ENCODE results near the gene LARGE1. TPM values are rescaled to one million over a fixed set of nuclear protein-coding genes. Genes with fewer than 3 reads are reported as not detected.

Gene LARGE1
- total RNA-seq, 1 donor from 2014 or later = 2.4 TPM

DNA sequence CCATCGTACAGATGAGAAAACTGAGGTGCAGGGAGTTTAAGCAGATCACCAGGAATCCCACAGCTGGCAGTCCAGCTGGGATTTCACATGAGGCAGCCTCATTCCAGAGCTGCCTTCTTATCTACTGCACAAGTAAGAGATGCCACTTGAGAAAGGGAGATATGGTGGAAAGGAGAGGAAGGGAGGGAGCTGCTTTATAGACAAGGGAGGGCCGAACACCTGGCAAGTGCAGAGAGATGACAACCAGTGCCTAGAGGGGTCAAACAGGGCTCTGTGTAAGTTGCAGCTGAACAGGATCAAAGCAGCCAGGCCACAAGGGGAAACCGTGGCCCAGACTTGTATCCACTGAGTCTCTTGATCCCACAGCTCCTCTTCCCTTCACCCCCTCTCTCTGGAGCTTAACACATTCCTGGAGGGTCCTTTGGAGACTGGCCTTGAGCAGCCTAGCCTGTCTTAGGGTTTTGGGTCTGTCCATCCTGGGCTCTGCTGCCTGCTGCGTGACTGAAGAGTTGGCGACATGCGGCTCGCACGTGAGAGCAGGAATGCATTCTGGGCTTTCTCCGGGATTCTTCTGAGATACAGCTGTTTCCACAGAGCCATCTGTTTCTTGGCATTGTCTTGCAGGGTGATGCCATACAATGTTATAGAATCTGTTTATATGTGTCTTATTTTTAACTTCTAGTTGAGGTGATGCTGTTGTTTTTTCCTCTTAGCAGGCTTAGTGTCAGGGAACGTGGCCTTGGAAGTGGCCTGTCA, 593.6 kb downstream of the LARGE1 start:
- Histone ChIP-seq H3K27me3 (ENCODE audit: control insufficient read depth, insufficient read depth, low read length) (no peaks in the 10 kb centered on the region), H3K36me3 (ENCODE audit: control insufficient read depth, insufficient read depth, low read length) (no peaks in the 10 kb centered on the region), H3K4me3 (ENCODE audit: low read depth, low read length) (no peak overlapping the region)
- TF ChIP-seq, protein P1, sequence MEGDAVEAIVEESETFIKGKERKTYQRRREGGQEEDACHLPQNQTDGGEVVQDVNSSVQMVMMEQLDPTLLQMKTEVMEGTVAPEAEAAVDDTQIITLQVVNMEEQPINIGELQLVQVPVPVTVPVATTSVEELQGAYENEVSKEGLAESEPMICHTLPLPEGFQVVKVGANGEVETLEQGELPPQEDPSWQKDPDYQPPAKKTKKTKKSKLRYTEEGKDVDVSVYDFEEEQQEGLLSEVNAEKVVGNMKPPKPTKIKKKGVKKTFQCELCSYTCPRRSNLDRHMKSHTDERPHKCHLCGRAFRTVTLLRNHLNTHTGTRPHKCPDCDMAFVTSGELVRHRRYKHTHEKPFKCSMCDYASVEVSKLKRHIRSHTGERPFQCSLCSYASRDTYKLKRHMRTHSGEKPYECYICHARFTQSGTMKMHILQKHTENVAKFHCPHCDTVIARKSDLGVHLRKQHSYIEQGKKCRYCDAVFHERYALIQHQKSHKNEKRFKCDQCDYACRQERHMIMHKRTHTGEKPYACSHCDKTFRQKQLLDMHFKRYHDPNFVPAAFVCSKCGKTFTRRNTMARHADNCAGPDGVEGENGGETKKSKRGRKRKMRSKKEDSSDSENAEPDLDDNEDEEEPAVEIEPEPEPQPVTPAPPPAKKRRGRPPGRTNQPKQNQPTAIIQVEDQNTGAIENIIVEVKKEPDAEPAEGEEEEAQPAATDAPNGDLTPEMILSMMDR (IDR thresholded peaks at IDR 0.05; ENCODE audit: insufficient read depth, low read length, severe bottlenecking) = no peak
- FAIRE-seq (no peak), DNase-seq (ENCODE audit: low read depth) (no peak)

DNA sequence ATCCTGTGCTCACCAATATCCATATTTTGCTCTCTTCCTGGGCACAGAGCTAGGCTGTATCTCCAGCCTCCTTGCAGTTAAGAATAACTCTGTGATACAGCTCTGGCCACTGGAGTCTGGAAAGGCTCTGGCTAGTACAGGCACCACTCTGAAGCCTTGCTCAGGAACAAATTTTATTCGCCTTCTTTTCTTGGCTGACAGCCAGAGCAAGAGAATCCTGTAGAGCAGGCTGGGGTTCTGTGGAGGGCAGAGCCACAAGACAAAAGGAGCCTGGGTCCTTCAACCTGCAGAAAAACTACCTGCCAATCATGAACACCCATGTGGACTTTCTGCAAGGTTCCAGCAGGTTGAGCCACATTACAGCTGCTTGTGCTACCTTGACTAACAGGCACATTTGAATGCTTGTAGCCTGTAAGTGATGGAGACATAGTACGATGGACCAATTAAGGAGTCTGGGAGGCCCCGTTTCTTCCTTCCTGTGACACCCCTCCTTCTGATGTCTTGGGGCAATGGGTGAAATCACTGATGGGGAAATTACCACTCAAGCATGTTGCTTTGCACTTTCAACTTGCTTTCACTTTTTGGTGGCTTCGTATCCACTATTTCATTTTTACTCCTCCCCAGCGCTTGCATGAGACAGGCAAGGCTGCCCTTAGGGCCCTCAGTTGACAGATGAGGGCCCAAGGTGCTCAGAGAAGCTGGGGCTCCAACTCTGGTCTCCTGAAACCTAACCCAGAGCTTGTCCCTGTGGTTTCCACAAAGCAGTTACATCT, 594.9 kb downstream of the LARGE1 start:
- FAIRE-seq (no peak), DNase-seq (ENCODE audit: low read depth) (peak; percentile 21)
- Histone ChIP-seq H3K36me3 (ENCODE audit: control insufficient read depth, insufficient read depth, low read length) (no peaks in the 10 kb centered on the region), H3K4me3 (ENCODE audit: low read depth, low read length) (no peak overlapping the region), H3K27me3 (ENCODE audit: control insufficient read depth, insufficient read depth, low read length) (no peaks in the 10 kb centered on the region)
- TF ChIP-seq, protein P1 (IDR thresholded peaks at IDR 0.05; ENCODE audit: insufficient read depth, low read length, severe bottlenecking) = no peak

DNA sequence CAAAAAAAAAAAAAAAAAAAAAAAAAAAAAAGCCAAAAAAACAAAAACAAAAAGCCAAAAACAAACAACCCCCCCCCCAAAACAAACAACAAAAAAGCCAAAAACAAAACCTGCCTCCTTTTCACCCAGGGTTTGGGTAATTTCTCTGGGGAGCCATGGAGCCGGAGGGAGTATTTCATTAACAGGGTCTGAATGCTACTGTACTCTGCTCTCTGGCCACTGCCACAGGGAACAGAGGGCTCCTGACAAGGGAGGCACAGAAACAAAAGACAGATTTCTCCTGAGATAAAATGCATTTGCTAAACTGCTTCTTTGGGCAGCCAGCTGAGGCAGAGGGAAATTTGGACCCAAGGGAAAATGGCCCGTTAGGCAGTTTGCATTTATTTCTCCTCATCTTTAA, 596.0 kb downstream of the LARGE1 start:
- no peak overlapping the region for H3K4me3 ChIP-seq (ENCODE audit: low read depth, low read length)
- no peak for DNase-seq (ENCODE audit: low read depth)
- no peak for FAIRE-seq
- no peaks in the 10 kb centered on the region for H3K27me3 ChIP-seq (ENCODE audit: control insufficient read depth, insufficient read depth, low read length)
- H3K36me3 ChIP-seq (ENCODE audit: control insufficient read depth, insufficient read depth, low read length) = no peaks in the 10 kb centered on the region
- TF ChIP-seq, protein P1 (IDR thresholded peaks at IDR 0.05; ENCODE audit: insufficient read depth, low read length, severe bottlenecking) = no peak

DNA sequence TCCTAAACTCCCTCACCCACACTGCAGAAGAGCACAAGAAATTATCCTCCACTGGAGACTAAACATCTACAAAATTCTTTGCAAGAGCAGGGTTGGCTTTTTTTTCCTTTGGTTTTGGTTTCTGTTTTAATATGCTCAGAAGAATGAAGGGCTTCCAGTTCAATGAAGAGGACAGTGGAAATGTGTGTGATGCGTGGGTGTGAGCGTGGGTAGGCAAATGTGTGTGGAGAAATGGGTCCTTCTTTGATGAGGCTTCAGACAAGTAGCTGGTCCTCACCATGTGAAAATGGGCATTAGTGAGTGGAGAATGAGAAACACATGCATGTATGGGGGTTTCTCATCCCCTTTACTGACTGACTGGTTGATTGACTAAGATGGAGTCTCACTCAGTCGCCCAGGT, 598.8 kb downstream of the LARGE1 start:
- DNase-seq (ENCODE audit: low read depth) (no peak), FAIRE-seq (no peak)
- Histone ChIP-seq H3K36me3 (ENCODE audit: control insufficient read depth, insufficient read depth, low read length) (no peaks in the 10 kb centered on the region), H3K27me3 (ENCODE audit: control insufficient read depth, insufficient read depth, low read length) (no peaks in the 10 kb centered on the region), H3K4me3 (ENCODE audit: low read depth, low read length) (no peak overlapping the region)
- TF ChIP-seq, protein P1 (IDR thresholded peaks at IDR 0.05; ENCODE audit: insufficient read depth, low read length, severe bottlenecking) = no peak

DNA sequence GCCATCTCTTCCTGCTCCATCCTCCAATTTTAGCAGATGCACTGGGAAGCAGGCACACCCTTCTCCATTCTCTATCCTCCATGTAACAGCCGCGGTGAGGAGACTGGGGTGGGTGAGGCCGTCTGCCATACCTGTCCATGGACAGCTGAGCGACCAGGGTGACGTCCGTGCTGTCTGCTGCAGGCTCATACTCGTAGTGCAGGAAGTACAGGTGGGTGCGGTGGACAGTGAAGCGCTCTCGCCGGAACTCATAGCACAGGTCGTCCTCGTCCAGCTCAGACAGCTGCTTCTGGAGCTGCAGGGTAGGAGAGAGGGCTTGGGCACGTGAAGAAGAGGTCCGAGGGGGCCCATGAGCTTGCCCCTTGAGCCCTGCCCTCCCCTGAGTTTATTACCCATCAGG, 604.3 kb downstream of the LARGE1 start:
- FAIRE-seq (no peak), DNase-seq (ENCODE audit: low read depth) (no peak)
- Histone ChIP-seq H3K27me3 (ENCODE audit: control insufficient read depth, insufficient read depth, low read length) (no peaks in the 10 kb centered on the region), H3K4me3 (ENCODE audit: low read depth, low read length) (no peak overlapping the region), H3K36me3 (ENCODE audit: control insufficient read depth, insufficient read depth, low read length) (no peaks in the 10 kb centered on the region)
- TF ChIP-seq, protein P1 (IDR thresholded peaks at IDR 0.05; ENCODE audit: insufficient read depth, low read length, severe bottlenecking) = no peak
